ENCODE data around the gene POLDIP2. TPM values are rescaled to one million over a fixed set of nuclear protein-coding genes. Genes with fewer than 3 reads are reported as not detected.

The POLDIP2 gene
- polyA plus RNA-seq, 5 donors, result 56.2 to 68.3 (median 58.9) TPM

- no peak for DNase-seq
Observed at GRCh38 chr17:28368306-28368831, 11.0 kb upstream of the POLDIP2 start.

GRCh38 chr17:28367641-28368305, 10.4 kb upstream of the POLDIP2 start:
- DNase-seq, result no peak

- no peak for DNase-seq
Observed at GRCh38 chr17:28366605-28367004, 9.3 kb upstream of the POLDIP2 start.

GRCh38 chr17:28365487-28365886, 8.2 kb upstream of the POLDIP2 start:
- no peak for DNase-seq

GRCh38 chr17:28364665-28365363, 7.5 kb upstream of the POLDIP2 start, which contains the start of gene SEBOX:
TSS of gene SEBOX (minus strand) at chr17:28365199. CDS start at chr17:28365151, 48 bp downstream.
- DNase-seq, result no peak

GRCh38 chr17:28363776-28364650, 6.7 kb upstream of the POLDIP2 start:
- no peak for DNase-seq

- no peak for DNase-seq
Observed at GRCh38 chr17:28363186-28363585, 5.9 kb upstream of the POLDIP2 start.

- no peak for DNase-seq
Observed at GRCh38 chr17:28357901-28358197, 522 bp upstream of the POLDIP2 start.

GRCh38 chr17:28350271-28350670, 7.1 kb downstream of the POLDIP2 start:
- no peak for DNase-seq

GRCh38 chr17:28348979-28349378, 8.3 kb downstream of the POLDIP2 start:
- no peak for DNase-seq

- DNase-seq, result no peak
Observed at GRCh38 chr17:28347261-28347891, 10.0 kb downstream of the POLDIP2 start.

- DNase-seq, result no peak
Observed at GRCh38 chr17:28346746-28347246, 10.5 kb downstream of the POLDIP2 start.

GRCh38 chr17:28346199-28346580, 11.1 kb downstream of the POLDIP2 start:
- DNase-seq, result no peak

GRCh38 chr17:28345419-28346198, 11.7 kb downstream of the POLDIP2 start:
- no peak for DNase-seq

GRCh38 chr17:28344435-28344901, 12.9 kb downstream of the POLDIP2 start:
- no peak for DNase-seq

GRCh38 chr17:28344011-28344410, 13.3 kb downstream of the POLDIP2 start:
- DNase-seq, result no peak

GRCh38 chr17:28343491-28343932, 13.8 kb downstream of the POLDIP2 start:
- DNase-seq, result no peak

GRCh38 chr17:28342313-28342712, 15.0 kb downstream of the POLDIP2 start:
- DNase-seq, result no peak

- DNase-seq, result no peak
Observed at GRCh38 chr17:28341516-28341915, 15.8 kb downstream of the POLDIP2 start.

GRCh38 chr17:28340374-28340773, 17.0 kb downstream of the POLDIP2 start:
- DNase-seq, result no peak

- no peak for DNase-seq
Observed at GRCh38 chr17:28339431-28339830, 17.9 kb downstream of the POLDIP2 start.
